ENCODE results near the gene FMNL2.
A peak's percentile ranks its signal among the peaks of the same experiment; 100 is the strongest.

Gene FMNL2

GRCh38 chr2:152444448-152444847 lies 109.5 kb downstream of the FMNL2 start:
- ATAC-seq, result no peak
- no peak for TF ChIP-seq ZNF8 (CRISPR knock-in tag; IDR thresholded peaks at IDR 0.05)
- no peak for TF ChIP-seq TOX (CRISPR knock-in tag; IDR thresholded peaks at IDR 0.05; ENCODE audit: borderline replicate concordance)
- no peak for TF ChIP-seq CREB5 (CRISPR knock-in tag; IDR thresholded peaks at IDR 0.05; ENCODE audit: low read depth)
- TF ChIP-seq BACH2 (CRISPR knock-in tag; IDR thresholded peaks at IDR 0.05; ENCODE audit: borderline replicate concordance), result no peak
- TF ChIP-seq ARNTL (CRISPR knock-in tag; IDR thresholded peaks at IDR 0.05; ENCODE audit: borderline replicate concordance, low read depth), result no peak
- no peak for TF ChIP-seq POU6F1 (CRISPR knock-in tag; IDR thresholded peaks at IDR 0.05; ENCODE audit: borderline replicate concordance, low read depth)
- no peak for TF ChIP-seq ZC3H10 (CRISPR knock-in tag; IDR thresholded peaks at IDR 0.05)
- no peak for TF ChIP-seq SNAI2 (CRISPR knock-in tag; IDR thresholded peaks at IDR 0.05)
- TF ChIP-seq OSR1 (CRISPR knock-in tag; IDR thresholded peaks at IDR 0.05), result no peak
- TF ChIP-seq GLIS3 (CRISPR knock-in tag; IDR thresholded peaks at IDR 0.05), result no peak
- TF ChIP-seq ESRRG (CRISPR knock-in tag; IDR thresholded peaks at IDR 0.05), result no peak
- TF ChIP-seq ISL1 (CRISPR knock-in tag; IDR thresholded peaks at IDR 0.05), result no peak
- no peak for TF ChIP-seq RARB (CRISPR knock-in tag; IDR thresholded peaks at IDR 0.05)
- no peak for TF ChIP-seq PPARA (CRISPR knock-in tag; IDR thresholded peaks at IDR 0.05; ENCODE audit: borderline replicate concordance)
- TF ChIP-seq, protein P1, sequence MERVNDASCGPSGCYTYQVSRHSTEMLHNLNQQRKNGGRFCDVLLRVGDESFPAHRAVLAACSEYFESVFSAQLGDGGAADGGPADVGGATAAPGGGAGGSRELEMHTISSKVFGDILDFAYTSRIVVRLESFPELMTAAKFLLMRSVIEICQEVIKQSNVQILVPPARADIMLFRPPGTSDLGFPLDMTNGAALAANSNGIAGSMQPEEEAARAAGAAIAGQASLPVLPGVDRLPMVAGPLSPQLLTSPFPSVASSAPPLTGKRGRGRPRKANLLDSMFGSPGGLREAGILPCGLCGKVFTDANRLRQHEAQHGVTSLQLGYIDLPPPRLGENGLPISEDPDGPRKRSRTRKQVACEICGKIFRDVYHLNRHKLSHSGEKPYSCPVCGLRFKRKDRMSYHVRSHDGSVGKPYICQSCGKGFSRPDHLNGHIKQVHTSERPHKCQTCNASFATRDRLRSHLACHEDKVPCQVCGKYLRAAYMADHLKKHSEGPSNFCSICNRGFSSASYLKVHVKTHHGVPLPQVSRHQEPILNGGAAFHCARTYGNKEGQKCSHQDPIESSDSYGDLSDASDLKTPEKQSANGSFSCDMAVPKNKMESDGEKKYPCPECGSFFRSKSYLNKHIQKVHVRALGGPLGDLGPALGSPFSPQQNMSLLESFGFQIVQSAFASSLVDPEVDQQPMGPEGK (CRISPR knock-in tag; IDR thresholded peaks at IDR 0.05; ENCODE audit: borderline replicate concordance), result no peak
- no peak for TF ChIP-seq CSRNP3 (CRISPR knock-in tag; IDR thresholded peaks at IDR 0.05)
- TF ChIP-seq ZFP3 (CRISPR knock-in tag; IDR thresholded peaks at IDR 0.05), result no peak
- TF ChIP-seq ZFP30 (CRISPR knock-in tag; IDR thresholded peaks at IDR 0.05), result no peak

DNA sequence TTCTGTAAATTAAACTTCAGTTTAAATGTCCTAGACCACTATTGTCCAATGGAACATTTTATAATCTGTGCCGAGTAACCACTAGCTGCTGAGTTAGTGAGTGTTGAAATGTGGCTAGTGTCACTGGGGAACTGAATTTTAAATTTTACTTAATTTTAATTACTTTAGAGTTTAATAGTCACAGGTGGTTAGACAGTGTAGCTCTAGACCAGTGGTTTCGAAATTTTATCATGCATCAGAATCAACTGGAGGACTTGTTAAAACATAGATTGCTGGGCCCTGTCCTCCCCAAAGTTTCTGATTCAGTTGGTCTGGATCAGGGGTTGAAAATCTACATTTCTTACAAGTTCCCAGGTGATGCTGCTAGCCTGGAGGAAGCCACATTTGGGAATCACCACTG lies 110.4 kb downstream of the FMNL2 start:
- ATAC-seq, result no peak
- no peak for TF ChIP-seq OSR1 (CRISPR knock-in tag; IDR thresholded peaks at IDR 0.05)
- no peak for TF ChIP-seq CSDC2 (CRISPR knock-in tag; IDR thresholded peaks at IDR 0.05)
- no peak for TF ChIP-seq CREB5 (CRISPR knock-in tag; IDR thresholded peaks at IDR 0.05; ENCODE audit: low read depth)
- TF ChIP-seq ESRRG (CRISPR knock-in tag; IDR thresholded peaks at IDR 0.05), result no peak
- TF ChIP-seq ZFP3 (CRISPR knock-in tag; IDR thresholded peaks at IDR 0.05), result no peak
- no peak for TF ChIP-seq ZC3H10 (CRISPR knock-in tag; IDR thresholded peaks at IDR 0.05)
- TF ChIP-seq TCF4 (CRISPR knock-in tag; IDR thresholded peaks at IDR 0.05; ENCODE audit: borderline replicate concordance), result no peak

DNA sequence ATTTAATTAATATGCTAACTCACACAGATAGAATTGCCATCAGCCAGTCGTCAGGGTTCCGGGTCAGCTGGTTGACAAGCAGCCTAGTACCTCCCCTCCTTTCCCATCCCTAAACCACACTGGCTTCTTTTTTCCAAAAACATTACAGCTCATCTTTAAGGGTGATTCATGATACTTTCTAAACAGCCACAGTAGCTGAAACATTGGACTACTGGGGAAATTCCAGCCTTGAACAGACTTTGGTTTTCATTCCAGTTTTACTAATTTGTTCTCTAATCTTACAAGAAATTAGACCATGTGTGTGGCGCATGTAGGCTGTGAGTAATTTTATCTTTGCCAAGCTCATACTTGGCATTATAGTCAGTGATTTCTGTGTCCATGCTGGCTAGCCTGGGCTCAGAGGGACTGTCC lies 110.8 kb downstream of the FMNL2 start:
- TF ChIP-seq ZNF565 (CRISPR knock-in tag; conservative IDR thresholded peaks at IDR 0.05; ENCODE audit: low read depth), result no peak
- peak; percentile 44 for TF ChIP-seq ISL1 (CRISPR knock-in tag; IDR thresholded peaks at IDR 0.05)
- peak; percentile 91 for ATAC-seq

DNA sequence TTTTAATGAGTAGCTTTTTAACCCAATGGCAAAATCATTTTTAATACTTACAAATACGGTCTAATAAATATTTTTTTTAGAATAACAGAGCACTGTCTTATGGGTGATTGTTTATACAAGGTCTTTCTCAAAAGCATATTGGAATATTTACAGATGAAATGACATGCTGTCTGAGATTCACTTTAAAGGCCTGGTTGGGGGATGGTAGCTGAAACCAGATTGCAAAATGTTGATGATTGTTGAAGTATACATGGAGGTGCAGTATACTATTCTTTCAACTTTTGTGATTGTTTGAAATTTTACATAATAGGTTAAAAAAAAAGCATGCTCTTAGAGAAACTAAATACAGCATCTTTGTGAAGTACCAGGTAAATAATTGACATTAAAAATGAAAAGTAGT lies 111.2 kb downstream of the FMNL2 start:
- ATAC-seq, result no peak; the same call in 2 of the 3 replicates
- TF ChIP-seq TOX (CRISPR knock-in tag; IDR thresholded peaks at IDR 0.05; ENCODE audit: borderline replicate concordance) (no peak), BACH2 (CRISPR knock-in tag; IDR thresholded peaks at IDR 0.05; ENCODE audit: borderline replicate concordance) (no peak), CREB5 (CRISPR knock-in tag; IDR thresholded peaks at IDR 0.05; ENCODE audit: low read depth) (no peak), PPARA (CRISPR knock-in tag; IDR thresholded peaks at IDR 0.05; ENCODE audit: borderline replicate concordance) (no peak), GLIS3 (CRISPR knock-in tag; IDR thresholded peaks at IDR 0.05) (no peak), POU6F1 (CRISPR knock-in tag; IDR thresholded peaks at IDR 0.05; ENCODE audit: borderline replicate concordance, low read depth) (no peak), ARNTL (CRISPR knock-in tag; IDR thresholded peaks at IDR 0.05; ENCODE audit: borderline replicate concordance, low read depth) (no peak), ESRRG (CRISPR knock-in tag; IDR thresholded peaks at IDR 0.05) (no peak), TCF4 (CRISPR knock-in tag; IDR thresholded peaks at IDR 0.05; ENCODE audit: borderline replicate concordance) (no peak), SNAI2 (CRISPR knock-in tag; IDR thresholded peaks at IDR 0.05) (no peak), ZFP3 (CRISPR knock-in tag; IDR thresholded peaks at IDR 0.05) (no peak)
- TF ChIP-seq, protein P1 (CRISPR knock-in tag; IDR thresholded peaks at IDR 0.05; ENCODE audit: borderline replicate concordance), result no peak
